GM20431 (cell line): ENCODE data around the gene SP6.

Experiments
- in situ Hi-C: fragments of 300-500 bp; cut with MseI, MboI; formaldehyde crosslinking; loops from one replicate; pipeline ENCODE4 v1.15.0; 2020; ENCODE audit warnings: low sequenced_read_pairs; ENCODE audit not compliant: unreplicated experiment

SP6 gene

DNA sequence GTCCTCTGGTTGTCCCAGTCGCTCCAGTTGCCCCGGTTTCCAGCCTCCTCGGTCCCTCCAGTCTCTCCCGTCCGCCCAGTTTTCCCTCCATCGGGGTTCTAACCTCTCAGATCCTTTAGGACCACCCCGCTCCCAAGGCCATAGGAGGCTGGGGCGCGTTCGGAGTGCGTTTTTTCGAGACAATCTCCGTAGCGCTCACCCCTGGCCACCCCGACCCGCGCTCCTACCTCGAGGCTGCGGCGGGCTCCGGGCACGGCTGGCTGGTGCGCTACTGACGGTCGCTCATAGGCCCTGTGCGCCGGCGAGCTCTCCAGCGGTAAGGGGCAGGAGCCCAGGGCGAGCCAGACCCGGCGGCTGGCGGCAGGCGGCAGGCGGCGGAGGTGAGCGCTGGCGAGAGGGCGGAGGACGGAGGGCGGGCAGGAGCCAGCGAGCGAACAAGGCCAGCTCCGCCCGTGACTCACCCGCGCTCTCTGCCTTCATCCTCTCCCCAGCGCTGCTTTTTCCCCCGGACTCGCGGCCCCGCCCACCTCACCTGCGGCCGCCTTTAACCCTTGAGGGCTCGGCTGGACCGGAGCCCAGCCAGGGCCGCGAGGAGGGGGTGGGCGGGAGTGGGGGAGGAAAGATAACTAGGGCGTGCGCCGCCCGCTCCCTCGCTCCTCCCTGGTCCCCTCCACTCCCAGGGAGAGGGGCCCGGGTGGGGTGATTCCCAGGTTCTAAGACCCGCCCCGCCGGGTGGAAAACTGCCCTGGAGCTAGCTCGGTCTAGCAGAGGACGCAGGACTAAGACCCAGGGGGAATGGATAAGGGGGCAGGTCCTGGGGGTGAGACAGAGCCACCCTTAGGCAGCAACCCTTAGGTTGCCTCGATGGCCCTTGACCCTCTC, at the start of gene SP6:
SP6 (minus strand) TSS at position 472 of the 882 bp plus-strand sequence. CDS start 2,734 bp downstream, outside the sequence.
- in situ Hi-C loops: no loop called here

DNA sequence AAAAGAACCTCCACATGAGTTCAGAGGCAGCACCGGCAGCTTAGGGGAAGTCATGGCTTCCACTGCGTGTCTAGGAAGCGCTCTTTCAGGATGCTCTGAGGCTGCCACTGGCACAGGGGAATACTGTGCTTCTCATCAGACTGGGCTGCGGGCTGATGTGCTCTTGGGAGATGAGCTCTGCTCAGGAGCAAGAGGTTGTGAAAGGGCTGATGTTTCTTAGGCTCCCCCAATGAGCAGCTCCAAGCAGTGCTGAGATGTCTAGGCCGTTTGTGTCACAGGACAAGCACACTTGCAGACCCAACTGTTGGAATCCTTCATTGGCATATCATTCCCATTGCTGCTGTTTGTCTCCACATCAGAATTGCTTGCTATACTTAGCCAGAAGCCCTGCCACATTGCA, 48.7 kb upstream of the SP6 start:
- in situ Hi-C loops: no loop called here

DNA sequence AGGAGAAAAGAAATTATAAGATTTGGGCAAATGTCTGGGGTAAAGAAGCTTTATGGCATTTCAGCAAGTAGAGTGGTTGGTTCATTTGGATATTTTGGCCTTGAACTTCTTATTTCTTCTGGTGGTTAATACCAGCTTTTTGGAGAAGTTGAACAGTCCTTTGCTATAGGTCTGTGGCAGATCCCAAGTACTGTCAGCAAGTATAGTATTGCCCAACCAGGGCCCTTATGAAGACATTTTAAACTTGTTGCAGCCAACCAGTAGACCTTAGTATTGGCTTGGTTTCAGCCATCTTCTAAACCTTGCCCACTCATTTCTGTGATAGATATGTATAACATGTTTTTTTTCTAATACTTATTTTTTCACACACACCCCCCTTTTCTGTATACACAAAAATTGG, 47.3 kb upstream of the SP6 start:
- in situ Hi-C loops: no loop called here

DNA sequence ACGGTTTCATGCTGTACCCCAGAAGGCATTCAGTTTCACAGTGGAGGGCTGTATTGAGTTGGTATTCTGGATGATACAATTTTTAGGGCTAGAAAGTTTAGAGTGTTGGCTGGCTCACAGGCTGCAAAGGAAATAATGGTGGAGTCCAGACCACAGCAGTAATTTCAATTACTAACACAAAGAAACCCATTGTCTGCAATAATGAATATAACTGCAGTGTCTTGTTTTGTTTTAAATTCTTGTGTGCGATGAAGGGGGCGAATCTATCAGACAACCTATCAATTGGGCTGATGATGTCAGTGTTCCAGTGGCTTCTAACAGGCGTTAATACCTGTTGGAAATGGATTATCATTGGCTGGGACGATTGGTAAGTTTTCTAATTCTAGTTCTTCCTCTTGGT, 46.6 kb upstream of the SP6 start:
- in situ Hi-C loops: no loop called here

DNA sequence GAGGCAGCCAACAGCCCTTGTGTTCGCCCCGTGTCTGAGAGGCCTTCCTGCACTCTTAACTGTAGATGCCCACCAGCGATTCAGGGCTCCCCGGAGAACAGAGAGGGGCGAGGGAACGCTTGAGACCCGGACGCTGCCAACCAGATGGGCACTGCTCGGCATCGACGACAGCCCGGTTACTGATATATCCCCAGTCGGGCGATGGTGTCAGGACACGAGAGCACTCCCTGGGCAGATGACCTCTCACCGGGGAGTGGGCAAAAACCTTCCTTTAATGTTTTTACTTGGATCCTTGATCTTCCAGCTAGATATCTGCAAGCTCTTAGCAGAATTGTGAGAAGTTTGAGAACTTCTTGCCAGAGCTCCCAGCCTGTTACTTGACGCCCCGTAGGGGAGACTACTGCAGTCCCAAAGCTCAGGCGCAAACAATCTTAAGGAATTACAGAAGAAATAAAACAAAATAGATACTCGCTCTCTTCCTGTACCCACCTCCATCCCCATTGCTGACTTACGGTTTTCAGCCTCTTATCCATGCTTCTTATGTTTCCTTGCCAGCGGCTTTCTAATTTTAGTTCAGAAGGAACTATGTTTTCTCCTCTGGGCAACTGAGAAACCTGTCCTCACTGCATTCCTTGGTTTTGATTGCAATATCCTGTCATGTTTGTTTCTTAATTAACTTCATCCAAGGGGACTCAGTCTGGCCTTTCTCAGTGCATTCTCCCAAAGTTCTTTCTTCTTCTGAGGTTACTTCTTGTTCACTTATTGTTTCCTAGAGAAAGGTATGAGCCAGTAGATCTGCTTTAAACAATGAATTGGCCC, 45.9 kb upstream of the SP6 start:
- in situ Hi-C loops: no loop called here

DNA sequence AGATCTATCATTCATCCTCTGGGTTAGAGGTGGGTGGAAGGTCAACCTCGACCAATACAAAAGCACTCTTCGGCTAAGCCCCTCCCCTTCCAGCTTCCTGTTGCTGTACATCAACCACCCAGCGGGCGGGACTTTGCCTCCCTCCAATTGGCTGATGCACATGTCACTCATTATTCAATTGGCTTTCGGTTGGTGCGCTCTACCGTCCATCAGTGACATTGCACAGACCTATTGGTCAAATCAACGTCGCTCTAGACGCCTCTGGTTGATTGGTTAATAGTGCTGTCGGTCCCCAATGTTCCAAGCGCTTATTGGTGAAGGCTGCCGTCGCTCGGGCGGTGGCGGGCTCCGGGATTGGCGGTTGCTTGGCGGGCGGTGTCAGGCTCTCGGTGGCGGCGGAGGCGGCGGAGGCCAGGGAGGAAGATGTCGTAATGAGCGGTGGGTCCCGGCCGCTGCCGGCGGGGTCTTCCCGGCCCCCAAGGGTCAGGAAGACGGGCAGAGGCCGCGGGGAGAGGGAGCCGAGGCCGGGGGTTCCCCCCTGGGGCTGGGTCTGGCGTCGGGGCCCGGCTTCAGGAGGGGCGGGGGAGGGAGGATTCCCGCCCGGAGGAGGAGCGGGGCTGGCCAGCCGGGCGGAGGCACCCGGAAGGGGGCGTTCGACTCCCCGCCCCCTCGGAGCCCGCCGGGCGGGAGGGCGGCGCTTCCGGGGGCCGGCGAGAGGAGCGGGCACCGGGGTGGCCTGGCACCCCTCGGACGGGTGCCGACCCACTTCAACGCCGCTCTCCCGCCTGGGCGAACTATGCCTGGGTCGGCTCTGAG, 45.1 kb upstream of the SP6 start, which contains the start of gene SP2:
SP2 (plus strand) TSS at position 381 of the 816 bp plus-strand sequence; CDS start at position 432, 51 bp downstream.
- in situ Hi-C loops: no loop called here

DNA sequence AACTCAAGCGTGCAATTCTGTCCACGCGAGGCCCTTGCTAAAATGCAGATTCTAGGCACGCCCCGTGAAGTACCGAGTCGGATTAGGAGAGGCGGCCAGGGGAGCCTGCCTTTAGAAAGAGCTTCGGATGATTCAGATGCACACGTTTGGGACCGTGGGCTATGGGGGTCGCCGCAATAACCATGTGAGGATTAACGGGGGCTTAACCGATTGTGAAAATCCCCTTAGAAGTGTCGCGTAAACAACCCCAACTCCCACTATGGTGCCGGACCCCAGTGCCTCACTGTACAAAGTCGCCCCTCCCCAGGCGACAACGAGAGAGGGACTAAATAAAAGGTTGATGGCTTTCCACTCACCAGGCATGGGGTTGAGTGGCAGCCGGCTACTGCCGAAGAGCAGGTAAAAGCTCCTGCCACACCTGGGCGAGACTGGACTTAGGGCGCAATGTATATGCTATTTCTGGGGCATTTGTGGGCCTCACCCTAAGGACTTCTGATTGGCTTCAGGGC, 44.4 kb upstream of the SP6 start:
- in situ Hi-C loops: no loop called here

DNA sequence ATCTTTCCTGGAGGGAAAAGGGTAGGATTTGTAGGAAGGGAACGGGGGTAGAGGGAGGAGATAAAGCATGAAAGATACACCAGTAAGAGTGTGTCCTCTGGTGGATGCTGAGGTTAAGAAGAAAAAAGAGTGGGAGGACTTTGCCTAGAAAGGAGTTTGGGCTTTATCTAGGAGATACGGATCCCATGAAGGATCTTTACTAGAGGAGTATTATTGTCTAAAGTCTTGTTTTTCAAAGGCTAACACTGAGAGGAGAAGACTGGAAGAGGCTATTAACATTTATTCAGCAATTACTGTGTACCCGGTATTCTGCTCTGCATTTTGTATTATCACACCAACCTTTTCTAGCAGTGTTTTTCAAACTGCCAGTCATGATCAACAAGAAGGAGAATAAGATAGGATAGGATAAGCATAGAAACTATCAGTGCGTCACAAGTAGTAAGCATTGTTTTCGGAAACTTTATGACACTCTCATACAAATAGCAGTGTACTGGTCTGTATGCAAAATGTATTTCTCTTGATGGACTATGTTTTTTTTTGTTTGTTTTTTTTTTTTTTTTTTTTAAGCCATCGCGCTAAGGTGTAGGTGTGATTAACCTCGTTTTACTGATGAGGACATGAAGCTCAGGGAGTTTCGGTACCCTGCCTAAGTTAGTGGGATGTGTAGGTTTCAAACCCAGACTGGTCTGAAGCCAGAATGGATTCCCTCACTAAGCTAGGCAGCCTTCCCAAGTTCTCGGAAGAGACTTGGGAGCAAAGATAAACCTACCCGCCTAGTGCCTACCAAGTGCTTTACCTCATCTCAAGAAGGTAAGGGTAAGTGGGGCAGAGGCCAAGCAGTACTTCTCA, 43.8 kb upstream of the SP6 start:
- in situ Hi-C loops: no loop called here

DNA sequence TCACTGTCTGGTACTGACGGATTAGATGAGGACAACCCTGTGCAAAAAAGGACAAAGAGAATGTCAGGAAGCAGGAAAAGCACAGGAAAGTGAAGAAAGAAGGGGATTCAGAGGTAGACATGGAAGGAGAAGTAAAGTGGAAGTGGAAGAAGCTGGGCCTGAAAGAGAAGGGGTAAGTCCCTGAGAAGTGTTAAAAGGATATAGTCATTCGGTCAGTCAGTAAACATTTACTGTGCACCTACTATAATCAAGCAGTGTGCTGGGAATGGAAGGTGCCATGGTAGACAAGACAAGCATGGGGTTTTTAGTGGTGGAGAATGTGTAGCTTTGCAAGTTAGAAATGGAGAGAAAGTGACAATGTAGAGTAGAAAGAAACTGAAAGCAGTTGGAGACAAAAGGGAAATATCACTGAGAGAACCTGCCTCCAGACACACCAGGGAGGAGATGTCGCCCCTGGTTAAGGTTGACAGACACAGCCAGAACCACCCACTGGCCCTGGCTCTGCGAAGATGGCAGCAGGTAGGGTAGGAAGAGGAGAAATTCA, 40.7 kb upstream of the SP6 start:
- in situ Hi-C loops: no loop called here

DNA sequence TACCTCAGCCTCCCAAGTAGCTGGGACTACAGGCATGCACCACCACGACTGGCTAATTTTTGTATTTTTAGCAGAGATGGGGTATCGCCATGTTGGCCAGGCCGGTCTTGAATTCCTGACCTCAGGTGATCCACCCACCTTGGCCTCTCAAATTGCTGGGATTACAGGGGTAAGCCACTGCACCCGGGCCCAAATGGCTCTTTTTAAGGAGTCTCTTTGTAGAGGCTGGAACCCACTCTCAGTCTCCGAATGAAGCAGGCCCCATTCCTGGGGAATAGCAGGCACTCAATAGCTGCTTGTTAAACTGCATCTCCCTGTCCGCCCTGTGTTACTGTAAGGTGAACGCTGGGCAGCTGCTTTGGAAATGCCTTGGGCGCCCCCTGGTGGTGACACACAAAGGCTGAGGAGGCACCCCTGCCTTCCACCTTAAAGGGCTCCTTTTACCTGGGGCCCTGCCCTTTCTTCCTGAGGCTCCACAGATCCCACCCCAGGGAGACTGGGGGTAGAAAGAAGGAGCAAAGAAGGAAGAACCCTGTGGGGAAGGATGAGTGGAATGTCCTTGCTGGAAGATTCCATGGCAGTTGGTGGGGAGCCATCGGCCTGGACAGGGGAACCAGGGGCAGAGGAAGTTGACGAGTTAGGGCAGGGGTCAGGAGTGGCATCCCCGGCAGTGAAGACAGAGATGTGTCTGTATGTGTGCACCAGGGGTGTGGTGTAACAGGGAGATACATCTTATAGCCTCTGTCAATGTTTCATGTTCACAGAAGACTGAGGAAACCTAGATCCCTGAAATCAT, 39.0 kb upstream of the SP6 start:
- in situ Hi-C loops: loop anchor here (5.0 kb wide), 1 partner anchor 48 kb away; the partner anchor contains the start of gene SCRN2

DNA sequence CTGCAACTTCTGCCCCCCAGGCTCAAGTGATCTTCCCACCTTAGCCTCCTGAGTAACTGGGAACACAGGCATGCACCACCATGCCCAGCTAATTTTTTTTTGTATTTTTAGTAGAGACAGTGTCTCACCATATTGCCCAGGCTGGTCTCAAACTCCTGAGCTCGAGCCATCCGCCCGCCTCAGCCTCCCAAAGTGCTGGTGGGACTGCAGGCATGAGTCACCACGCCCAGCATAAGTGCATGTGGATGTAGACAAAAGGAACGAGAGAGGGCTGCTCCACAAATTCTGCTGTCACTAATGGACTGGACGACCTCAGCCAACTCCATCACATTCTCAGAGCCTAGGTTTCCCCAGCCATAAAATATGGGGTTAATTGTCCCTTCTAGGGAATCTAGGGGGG, 37.3 kb upstream of the SP6 start:
- in situ Hi-C loops: loop anchor here (5.0 kb wide), 1 partner anchor 46 kb away; the partner anchor contains the start of gene SCRN2

DNA sequence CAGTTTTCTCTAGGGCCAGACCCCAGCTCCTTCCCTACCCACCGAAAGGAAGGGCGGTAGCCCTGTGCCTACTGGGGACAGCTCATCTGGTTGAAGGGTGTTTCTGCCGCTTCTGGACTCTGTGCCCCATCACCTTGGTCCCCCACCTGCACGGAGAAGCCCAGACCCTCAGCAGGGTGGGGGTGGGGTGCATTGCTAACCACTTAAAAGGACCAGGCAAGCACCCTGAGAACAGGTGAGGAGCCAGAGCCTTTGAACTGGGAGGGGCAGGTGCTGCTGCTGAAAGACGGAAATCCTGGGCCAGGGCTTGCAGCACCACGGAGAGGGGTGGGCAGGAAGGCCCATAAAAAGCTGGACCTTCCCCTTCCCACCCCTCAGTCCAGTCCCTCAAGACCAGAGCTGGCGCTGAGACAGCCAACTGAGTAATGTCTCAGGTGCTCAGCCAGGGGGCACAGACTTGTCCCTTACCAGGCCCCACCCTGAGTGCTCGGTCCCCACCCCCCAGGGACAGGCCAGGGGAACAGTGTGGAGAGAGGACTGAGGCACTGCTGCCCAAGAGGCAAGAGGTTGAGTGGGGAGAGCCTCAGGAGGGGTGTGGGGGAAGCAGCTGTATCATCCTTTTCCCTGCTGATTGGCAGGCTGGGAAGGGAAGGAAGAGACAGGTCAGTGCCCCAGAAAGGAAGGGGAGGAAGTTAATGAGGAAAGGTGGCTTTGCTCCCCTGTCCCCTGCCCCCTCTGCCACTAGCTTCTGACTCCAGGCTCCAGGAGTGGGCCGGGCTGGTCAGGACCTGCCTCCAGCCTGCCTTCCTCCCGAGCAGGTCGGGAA, 34.2 kb upstream of the SP6 start:
- in situ Hi-C loops: loop anchor here (5.0 kb wide), 1 partner anchor 43 kb away; the partner anchor contains the start of gene SCRN2

DNA sequence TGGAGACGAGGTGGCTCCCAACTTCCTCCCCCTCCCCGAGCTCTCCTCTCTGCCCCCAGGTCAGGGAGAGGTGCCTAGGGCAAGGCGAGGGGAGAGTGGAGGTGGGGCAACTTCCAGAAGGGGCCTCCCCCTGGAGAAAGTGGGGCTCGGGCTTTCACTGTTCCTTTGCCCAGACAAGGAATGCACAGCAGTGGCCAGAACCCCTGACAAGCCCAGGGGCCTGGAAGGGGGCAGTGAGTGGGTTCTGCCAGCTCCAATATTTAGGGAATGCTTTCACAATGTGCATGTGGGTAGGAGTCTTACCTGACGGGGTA, 33.4 kb upstream of the SP6 start:
- in situ Hi-C loops: no loop called here

DNA sequence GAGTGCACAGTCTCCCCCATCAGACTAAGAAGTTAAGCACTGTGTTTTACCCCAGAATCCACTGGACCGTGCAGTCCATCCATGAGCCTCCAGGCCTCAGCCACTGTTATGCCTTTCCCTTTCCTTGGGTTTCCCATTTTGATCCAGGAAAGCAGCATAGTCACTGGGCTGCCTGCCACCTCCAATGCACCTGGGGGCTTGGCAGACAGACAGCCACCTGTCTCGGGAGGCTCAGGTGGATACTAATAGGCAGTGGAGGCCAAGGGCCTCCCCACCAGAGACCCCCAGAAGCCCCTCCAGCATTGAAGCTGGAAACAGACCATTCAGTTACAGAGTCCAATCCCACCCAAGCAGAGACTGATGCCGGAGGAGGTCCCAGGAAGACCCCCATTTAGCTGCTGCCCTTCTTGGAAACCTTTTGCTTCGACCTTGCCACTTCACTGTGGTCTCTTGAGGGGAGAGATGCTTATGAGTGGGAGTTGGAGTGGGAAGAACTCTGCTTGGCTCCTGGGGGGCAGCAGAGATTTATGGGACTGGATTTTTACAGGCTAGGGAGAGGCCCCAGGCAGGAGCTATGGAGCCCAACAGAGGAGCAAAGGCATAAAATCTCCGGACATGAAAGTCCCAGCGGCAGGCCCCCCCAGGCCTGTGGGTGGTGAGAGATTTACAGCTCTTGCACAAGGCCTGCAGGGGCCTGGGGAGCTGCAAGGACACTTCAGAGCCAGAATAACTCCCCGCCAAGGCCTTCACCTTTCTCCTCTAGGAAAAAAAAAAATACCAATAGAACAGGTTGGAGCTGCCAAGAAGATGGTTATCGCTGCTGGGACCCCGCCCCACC, 32.8 kb upstream of the SP6 start:
- in situ Hi-C loops: no loop called here

DNA sequence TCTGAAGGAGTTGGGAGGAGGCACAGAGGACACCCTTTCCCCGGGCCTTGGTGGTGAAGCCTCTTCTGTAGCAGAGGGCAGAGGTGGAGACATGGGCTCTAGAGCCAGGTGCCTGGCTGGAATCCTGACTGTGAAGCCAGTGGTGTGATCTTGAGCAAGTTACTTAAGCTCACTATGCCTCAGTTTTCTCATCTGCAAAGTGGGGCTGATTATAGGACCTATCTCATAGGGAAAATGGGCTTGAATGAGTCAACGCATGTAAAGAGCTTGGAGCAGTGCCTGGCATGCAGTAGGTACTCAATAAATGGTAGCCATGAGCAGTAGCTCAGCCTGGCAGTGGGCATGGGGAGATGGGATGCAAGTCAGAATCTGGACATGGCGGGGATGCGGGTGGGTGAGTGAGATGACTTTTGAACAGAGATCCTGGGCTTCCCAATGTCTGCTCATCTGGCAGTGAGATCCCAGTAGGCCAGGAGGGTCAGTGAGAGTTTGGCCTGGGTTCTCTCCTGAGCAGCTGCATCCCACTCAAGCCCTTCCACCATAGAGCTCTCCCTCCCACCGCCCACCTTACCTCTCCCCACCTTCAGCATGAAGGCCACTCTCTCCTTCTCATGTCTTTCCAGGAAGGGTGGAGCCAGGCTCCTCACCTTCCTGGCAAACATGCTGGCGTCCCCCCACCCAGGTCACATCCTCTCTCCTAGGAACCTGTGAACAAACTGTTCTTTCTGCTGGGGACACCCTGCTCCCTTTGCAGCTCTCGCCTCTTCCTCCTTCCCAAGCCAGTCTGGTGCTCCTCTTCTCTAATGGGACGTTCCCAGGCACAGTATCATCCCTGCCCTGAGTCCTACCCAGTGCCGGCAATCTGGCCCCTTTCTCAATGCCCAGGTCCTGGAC, 32.0 kb upstream of the SP6 start:
- in situ Hi-C loops: no loop called here
